Glutamatergic neuron (in vitro differentiated cells): ENCODE results near the gene POLK. TPM values are rescaled to one million over a fixed set of nuclear protein-coding genes. Genes with fewer than 3 reads are reported as not detected.

Source experiments
- DNase-seq: peaks from one replicate; pipeline ENCODE4 v3.0.0; 2022
- H3K27ac Mint-ChIP-seq: one replicate; pipeline ENCODE4 v1.8.0; 2020; ENCODE audit warnings: mild to moderate bottlenecking, mixed read lengths, inconsistent platforms; ENCODE audit not compliant: unreplicated experiment
- H3K27me3 Mint-ChIP-seq: one replicate; pipeline ENCODE4 v1.8.0; 2020; ENCODE audit warnings: mild to moderate bottlenecking, moderate library complexity, mixed read lengths, inconsistent platforms; ENCODE audit not compliant: unreplicated experiment
- H3K36me3 Mint-ChIP-seq: one replicate; pipeline ENCODE4 v1.8.0; 2020; ENCODE audit warnings: mild to moderate bottlenecking, mixed read lengths, inconsistent platforms; ENCODE audit not compliant: unreplicated experiment
- H3K4me1 Mint-ChIP-seq: one replicate; pipeline ENCODE4 v1.8.0; 2020; ENCODE audit warnings: mild to moderate bottlenecking, low read depth, mixed read lengths, inconsistent platforms; ENCODE audit not compliant: unreplicated experiment
- H3K4me3 Mint-ChIP-seq: one replicate; pipeline ENCODE4 v1.8.0; 2020; ENCODE audit warnings: mild to moderate bottlenecking, mixed read lengths, inconsistent platforms; ENCODE audit not compliant: unreplicated experiment
- H3K9me3 Mint-ChIP-seq: one replicate; pipeline ENCODE4 v1.8.0; 2020; ENCODE audit warnings: mild to moderate bottlenecking, moderate library complexity, mixed read lengths, inconsistent platforms; ENCODE audit not compliant: unreplicated experiment
- total RNA-seq: library from RNA; stranded (reverse); fragmentation: NEBNext Ultra II Directional; extraction: Animal tissue kit (Norgen Biotek cat#: 25700); gene quantifications from one replicate; pipeline ENCODE4 v1.2.1, GENCODE V29; 2021; ENCODE audit not compliant: unreplicated experiment
- TF ChIP-seq, protein P1 (sequence below): fragments of 200-600 bp; sonication (generic); IDR thresholded peaks from one replicate; pipeline ENCODE4 v1.5.0; 2021; ENCODE audit not compliant: partially characterized antibody, unreplicated experiment

The POLK gene
- total RNA-seq, 1 donor from 2014 or later: 28.9 TPM

DNA sequence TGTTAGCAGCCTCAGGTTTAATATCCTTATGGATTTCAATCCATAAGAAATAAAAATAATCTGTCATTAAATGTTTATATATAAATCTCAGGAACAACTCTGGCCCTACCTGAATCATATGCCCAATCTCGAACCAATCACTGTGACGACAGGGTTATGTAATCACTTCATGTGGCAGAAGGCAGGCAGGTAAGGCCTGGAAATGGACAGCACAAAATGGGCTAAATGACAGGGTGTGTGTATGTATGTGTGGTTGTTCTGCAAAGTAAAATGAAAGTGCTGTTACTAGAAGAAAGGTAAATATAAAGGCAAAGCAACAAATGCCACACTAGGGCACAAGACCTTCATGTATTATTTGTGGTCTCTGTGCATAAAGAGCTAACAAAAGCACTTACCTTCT, 119.2 kb downstream of the POLK start:
- Mint-ChIP-seq H3K36me3 (peaks cover 5% of the 10 kb centered on the region), H3K27ac (no peak overlapping the region), H3K4me1 (no peaks in the 10 kb centered on the region), H3K4me3 (no peak overlapping the region), H3K27me3 (peaks cover 1% of the 10 kb centered on the region), H3K9me3 (peaks cover 1% of the 10 kb centered on the region)
- no peak for DNase-seq
- TF ChIP-seq, protein P1, sequence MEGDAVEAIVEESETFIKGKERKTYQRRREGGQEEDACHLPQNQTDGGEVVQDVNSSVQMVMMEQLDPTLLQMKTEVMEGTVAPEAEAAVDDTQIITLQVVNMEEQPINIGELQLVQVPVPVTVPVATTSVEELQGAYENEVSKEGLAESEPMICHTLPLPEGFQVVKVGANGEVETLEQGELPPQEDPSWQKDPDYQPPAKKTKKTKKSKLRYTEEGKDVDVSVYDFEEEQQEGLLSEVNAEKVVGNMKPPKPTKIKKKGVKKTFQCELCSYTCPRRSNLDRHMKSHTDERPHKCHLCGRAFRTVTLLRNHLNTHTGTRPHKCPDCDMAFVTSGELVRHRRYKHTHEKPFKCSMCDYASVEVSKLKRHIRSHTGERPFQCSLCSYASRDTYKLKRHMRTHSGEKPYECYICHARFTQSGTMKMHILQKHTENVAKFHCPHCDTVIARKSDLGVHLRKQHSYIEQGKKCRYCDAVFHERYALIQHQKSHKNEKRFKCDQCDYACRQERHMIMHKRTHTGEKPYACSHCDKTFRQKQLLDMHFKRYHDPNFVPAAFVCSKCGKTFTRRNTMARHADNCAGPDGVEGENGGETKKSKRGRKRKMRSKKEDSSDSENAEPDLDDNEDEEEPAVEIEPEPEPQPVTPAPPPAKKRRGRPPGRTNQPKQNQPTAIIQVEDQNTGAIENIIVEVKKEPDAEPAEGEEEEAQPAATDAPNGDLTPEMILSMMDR: no peak

DNA sequence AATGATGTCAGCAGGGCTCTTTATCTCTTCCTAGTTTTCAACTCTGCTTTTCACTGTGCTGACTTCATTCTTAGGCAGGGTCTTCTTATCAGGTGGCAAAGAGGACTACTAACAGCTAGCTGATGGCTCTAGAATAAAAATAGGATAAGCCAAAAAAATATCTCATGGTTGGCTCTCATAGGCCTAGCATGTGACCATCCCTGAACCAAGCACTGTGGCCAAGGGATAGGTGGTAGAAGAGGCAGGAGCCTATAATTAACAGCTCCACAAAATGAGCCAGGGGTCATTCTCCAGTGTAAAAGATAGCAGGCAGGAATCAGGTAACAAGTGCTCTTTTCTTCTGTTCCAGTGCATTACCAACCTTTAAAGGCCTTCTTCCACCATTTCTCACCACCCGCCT, 120.6 kb downstream of the POLK start:
- Mint-ChIP-seq H3K36me3 (peaks cover 5% of the 10 kb centered on the region), H3K4me1 (no peaks in the 10 kb centered on the region), H3K9me3 (peaks cover 1% of the 10 kb centered on the region), H3K27ac (peak overlapping the region; percentile 31), H3K4me3 (no peak overlapping the region), H3K27me3 (peaks cover 4% of the 10 kb centered on the region)
- no peak for DNase-seq
- TF ChIP-seq, protein P1: no peak

DNA sequence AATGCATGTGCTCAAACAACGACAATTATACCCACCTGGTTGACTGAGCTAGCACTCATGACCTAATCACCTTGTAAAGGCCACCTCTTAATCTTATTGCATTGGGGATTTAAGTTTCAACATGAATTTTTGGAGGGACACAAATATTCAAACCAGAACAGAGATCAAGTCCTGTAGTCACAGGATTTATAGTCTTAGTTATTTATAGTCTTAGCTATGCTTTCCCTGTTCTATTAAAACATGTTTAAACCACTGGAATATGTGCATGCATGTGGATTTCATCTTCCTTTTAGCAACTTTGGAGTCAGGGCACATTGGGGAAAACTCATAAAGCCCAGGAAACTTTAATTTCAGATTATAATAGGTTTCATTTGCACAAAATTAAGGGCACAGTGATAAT, 126.3 kb downstream of the POLK start:
- no peak overlapping the region for H3K27ac Mint-ChIP-seq
- no peaks in the 10 kb centered on the region for H3K4me1 Mint-ChIP-seq
- no peak overlapping the region for H3K4me3 Mint-ChIP-seq
- peaks cover 4% of the 10 kb centered on the region for H3K27me3 Mint-ChIP-seq
- peaks cover 4% of the 10 kb centered on the region for H3K36me3 Mint-ChIP-seq
- no peak for DNase-seq
- peaks cover 1% of the 10 kb centered on the region for H3K9me3 Mint-ChIP-seq
- TF ChIP-seq, protein P1: no peak

DNA sequence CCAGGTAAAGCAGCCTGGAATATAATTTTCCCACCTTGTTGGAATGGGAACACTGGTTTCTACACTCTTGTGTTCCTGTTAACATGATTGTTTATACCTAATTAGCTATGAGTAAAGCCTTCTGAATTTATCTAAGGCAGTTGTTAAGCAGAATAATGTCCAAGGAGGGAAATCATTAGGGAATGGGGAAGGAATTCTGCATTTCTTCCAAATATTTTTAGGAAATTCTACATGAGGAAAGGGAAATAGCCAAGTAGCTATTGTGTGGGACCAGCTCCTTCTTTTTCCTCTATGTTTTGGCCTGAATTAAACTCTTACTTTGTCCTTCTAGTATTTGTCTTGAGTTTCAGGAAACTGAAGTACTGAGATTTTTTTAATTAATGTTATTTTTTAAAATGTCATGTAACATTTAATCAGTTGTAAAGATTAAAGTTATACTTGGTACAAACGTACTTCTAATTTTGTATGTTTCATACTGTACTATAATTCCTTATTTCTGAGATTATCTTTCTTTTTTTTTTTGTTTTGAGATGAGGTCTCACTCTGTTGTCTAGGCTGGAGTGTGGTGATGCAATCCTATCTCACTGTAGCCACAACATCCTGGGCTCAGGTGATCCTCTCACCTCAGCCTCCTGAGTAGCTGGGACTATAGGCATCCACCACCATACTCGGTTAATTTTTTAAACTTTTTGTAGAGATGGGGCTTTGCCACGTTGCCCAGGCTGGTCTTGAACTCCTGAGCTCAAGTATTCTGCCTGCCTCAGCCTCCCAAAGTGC, 128.0 kb downstream of the POLK start:
- Mint-ChIP-seq H3K36me3 (peaks cover 4% of the 10 kb centered on the region), H3K4me1 (no peaks in the 10 kb centered on the region), H3K9me3 (peaks cover 1% of the 10 kb centered on the region), H3K27me3 (peaks cover 4% of the 10 kb centered on the region), H3K4me3 (no peak overlapping the region), H3K27ac (no peak overlapping the region)
- no peak for DNase-seq
- TF ChIP-seq, protein P1: no peak

DNA sequence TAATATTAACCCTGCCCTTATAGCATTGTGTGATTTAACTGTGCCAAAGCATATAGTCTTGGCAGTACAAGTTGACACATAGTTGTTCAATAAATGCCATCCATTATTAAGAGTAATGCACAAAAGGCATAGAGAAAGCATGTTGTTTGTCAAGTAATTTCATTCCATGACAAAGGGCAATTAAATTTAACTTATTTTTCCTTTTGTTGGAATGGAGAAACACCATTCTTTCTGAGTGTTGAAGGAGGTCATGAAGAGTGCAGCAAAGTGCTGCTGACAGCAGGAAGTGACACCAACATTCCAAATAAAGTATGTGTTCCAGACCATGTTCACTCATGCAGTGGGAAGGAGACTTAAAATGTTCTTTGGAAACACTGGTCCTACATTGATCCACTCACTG, 128.7 kb downstream of the POLK start:
- Mint-ChIP-seq H3K27ac (no peak overlapping the region), H3K4me3 (no peak overlapping the region), H3K36me3 (peaks cover 4% of the 10 kb centered on the region), H3K27me3 (peaks cover 4% of the 10 kb centered on the region), H3K4me1 (no peaks in the 10 kb centered on the region), H3K9me3 (peaks cover 1% of the 10 kb centered on the region)
- TF ChIP-seq, protein P1: no peak
- DNase-seq: no peak
